Esophagus (tissue), 2 donors: ENCODE measurements around the gene SEMA3C. TPM values are rescaled to one million over a fixed set of nuclear protein-coding genes. Genes with fewer than 3 reads are reported as not detected.

Source experiments
- H3K27ac ChIP-seq, 2 donors: one replicate each; pipeline ENCODE4 v1.5.1; 2013; ENCODE audit warnings: low read depth in 2 of 2, mild to moderate bottlenecking in 2 of 2, inconsistent platforms in 1 of 2, low read length in 1 of 2, moderate library complexity in 1 of 2
- H3K27me3 ChIP-seq, 2 donors: one replicate each; pipeline ENCODE4 v1.6.1; 2013; ENCODE audit warnings: low read length in 2 of 2, control low read depth in 1 of 2, mild to moderate bottlenecking in 1 of 2; ENCODE audit not compliant: insufficient read depth in 2 of 2, control insufficient read depth in 1 of 2
- H3K36me3 ChIP-seq, 2 donors: one replicate each; pipeline ENCODE4 v1.6.1; 2013; ENCODE audit warnings: low read length in 1 of 2; ENCODE audit not compliant: control insufficient read depth in 2 of 2, insufficient read depth in 2 of 2
- H3K4me1 ChIP-seq, 2 donors: one replicate each; pipeline ENCODE4 v1.6.1; 2013; ENCODE audit warnings: low read length in 1 of 2; ENCODE audit not compliant: control insufficient read depth in 2 of 2, insufficient read depth in 2 of 2
- H3K4me3 ChIP-seq, 2 donors: one replicate each; pipeline ENCODE4 v1.5.1; 2013; ENCODE audit warnings: low read length in 2 of 2, mild to moderate bottlenecking in 2 of 2, low read depth in 1 of 2, moderate library complexity in 1 of 2
- H3K9me3 ChIP-seq, 2 donors: one replicate each; pipeline ENCODE4 v1.6.1; 2013; ENCODE audit warnings: mild to moderate bottlenecking in 2 of 2, low read depth in 1 of 2, low read length in 1 of 2, moderate library complexity in 1 of 2; ENCODE audit not compliant: control insufficient read depth in 2 of 2, insufficient read depth in 1 of 2
- WGBS, 2 donors: extraction: QIAGEN DNeasy Blood & Tissue Kit; methylation state at CpG; one replicate each; pipeline ENCODE4 v1.1.7; 2013; 5-methylcytosine and 5-hydroxymethylcytosine counted together
- polyA plus RNA-seq, 2 donors: library from polyadenylated mRNA; stranded (reverse); fragments of 200-250 nt; gene quantifications; one replicate each; pipeline ENCODE4 v1.2.3, GENCODE V29; 2013
- donor health status: healthy with polysubstance abuse.
- donor health status: Bipolar disorder and iron deficiency.

SEMA3C gene
- polyA plus RNA-seq, 2 donors: 1.8 to 3.4 TPM

DNA sequence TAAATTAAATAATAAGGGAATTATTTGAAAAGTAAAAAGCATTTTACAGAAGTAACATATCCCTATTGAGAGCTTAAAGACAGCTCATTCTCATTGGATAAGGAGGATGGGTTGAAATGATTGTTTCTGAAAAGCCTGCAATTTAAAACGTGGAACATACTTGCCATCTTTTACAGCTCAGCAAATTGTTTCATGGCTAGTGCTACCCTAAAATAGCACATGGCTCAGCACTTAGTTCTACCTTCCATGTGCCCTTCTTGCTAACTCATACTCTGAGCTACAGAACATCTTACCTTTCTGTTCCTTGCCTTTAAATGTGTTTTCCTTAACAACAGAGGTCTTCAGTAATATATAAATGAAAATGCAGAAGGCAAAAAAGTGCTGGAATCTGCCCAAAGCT lies 8.6 kb downstream of the SEMA3C start:
- 62 to 65% methylated on average over 1 of the region's 1 CpG for WGBS, 2 donors
- Histone ChIP-seq H3K36me3 (no peaks in the 10 kb centered on the region), H3K4me3 (no peak overlapping the region), H3K27me3 (no peaks in the 10 kb centered on the region), H3K9me3 (no peaks in the 10 kb centered on the region), H3K27ac (no peak overlapping the region), H3K4me1 (no peaks in the 10 kb centered on the region)

GRCh38 chr7:80908360-80908797 lies 10.5 kb downstream of the SEMA3C start:
- H3K4me3 ChIP-seq: no peak overlapping the region
- no peaks in the 10 kb centered on the region for H3K4me1 ChIP-seq
- no peaks in the 10 kb centered on the region for H3K36me3 ChIP-seq
- H3K9me3 ChIP-seq: no peaks in the 10 kb centered on the region
- H3K27me3 ChIP-seq: no peaks in the 10 kb centered on the region
- 82 to 87% methylated on average over 6 of the region's 6 CpGs for WGBS, 2 donors
- H3K27ac ChIP-seq: no peak overlapping the region

DNA sequence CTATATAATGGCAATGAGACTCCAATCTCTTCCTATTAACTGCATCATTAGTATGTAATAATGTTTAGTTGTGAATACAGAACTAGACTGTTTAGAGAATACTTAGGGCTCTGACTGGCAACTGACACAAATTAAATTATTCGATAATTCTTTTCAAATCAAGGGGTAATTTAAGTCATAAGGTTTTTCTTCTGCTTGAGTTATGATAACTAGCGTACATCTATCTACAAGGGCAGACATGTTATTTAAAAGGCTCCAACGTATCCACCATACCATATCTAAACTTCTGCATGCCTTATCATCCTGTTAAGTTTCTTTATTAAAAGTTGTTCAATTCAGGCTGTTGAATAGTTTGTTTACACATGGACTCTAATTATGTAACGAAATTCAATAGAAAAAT lies 11.2 kb downstream of the SEMA3C start:
- H3K4me3 ChIP-seq: no peak overlapping the region
- 71 to 79% methylated on average over 4 of the region's 4 CpGs for WGBS, 2 donors
- no peaks in the 10 kb centered on the region for H3K36me3 ChIP-seq
- H3K27me3 ChIP-seq: no peaks in the 10 kb centered on the region
- H3K4me1 ChIP-seq: no peaks in the 10 kb centered on the region
- no peak overlapping the region for H3K27ac ChIP-seq
- no peaks in the 10 kb centered on the region for H3K9me3 ChIP-seq

GRCh38 chr7:80907141-80907601 lies 11.7 kb downstream of the SEMA3C start:
- H3K4me1 ChIP-seq: no peaks in the 10 kb centered on the region
- H3K4me3 ChIP-seq: no peak overlapping the region
- H3K27me3 ChIP-seq: no peaks in the 10 kb centered on the region
- no peaks in the 10 kb centered on the region for H3K36me3 ChIP-seq
- H3K9me3 ChIP-seq: no peaks in the 10 kb centered on the region
- WGBS, 2 donors: 69 to 84% methylated on average over 4 of the region's 4 CpGs
- H3K27ac ChIP-seq: no peak overlapping the region

DNA sequence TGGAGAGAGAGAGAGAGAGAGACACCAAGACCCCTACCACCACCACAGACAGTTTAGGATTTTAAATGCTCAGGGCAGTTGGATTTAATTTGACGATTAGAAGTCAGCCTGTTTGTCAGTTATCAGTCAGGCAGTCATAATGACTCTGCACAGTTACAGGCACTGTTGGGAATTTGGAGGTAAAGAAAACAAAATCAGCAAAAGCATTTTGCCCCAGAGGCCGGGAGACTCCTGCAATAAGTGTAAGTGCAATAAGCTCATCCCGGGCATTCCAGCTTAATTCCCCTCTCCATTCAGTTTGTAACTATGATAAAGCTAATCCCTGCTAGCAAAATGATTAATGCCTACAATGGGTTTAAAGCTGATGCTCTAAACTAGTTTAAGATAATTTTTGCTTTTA lies 13.5 kb downstream of the SEMA3C start:
- no peaks in the 10 kb centered on the region for H3K9me3 ChIP-seq
- H3K27me3 ChIP-seq: no peaks in the 10 kb centered on the region
- WGBS, 2 donors: 51 to 53% methylated on average over 3 of the region's 3 CpGs
- no peak overlapping the region for H3K27ac ChIP-seq
- no peaks in the 10 kb centered on the region for H3K36me3 ChIP-seq
- H3K4me1 ChIP-seq: no peaks in the 10 kb centered on the region
- no peak overlapping the region for H3K4me3 ChIP-seq

DNA sequence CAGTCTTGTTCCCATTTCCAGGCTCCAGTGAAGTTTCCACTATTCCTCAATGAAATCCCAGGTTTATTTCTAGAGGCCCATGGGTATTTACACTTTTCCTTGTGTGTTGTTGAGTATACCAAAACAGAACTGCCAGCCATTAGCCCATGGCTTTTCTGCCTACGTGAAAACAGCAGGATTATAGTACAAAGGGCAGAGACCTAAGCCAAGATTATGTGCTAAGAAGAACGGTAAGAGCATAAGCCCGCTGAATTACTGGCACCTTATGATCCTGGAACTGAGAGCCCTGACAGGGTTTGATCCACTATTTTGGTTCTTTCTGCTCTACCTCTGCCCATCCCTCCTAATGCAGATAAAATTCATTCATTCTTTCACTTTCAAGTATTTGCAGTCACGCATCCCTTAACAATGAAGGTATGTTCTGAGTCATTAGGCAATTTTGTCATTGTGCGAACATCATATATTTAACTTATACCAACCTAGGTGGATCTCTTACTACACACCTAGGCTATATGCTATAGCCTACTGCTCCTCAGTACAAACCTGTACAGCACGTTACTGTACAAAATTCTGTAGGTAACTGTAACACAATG lies 16.0 kb downstream of the SEMA3C start:
- no peaks in the 10 kb centered on the region for H3K4me1 ChIP-seq
- no peak overlapping the region for H3K27ac ChIP-seq
- no peak overlapping the region for H3K4me3 ChIP-seq
- no peaks in the 10 kb centered on the region for H3K36me3 ChIP-seq
- no peaks in the 10 kb centered on the region for H3K27me3 ChIP-seq
- H3K9me3 ChIP-seq: no peaks in the 10 kb centered on the region
- WGBS, 2 donors: 60 to 67% methylated on average over 6 of the region's 6 CpGs

GRCh38 chr7:80902019-80902418 lies 16.8 kb downstream of the SEMA3C start:
- no peaks in the 10 kb centered on the region for H3K4me1 ChIP-seq
- H3K36me3 ChIP-seq: no peaks in the 10 kb centered on the region
- H3K9me3 ChIP-seq: no peaks in the 10 kb centered on the region
- H3K4me3 ChIP-seq: no peak overlapping the region
- H3K27ac ChIP-seq: no peak overlapping the region
- WGBS, 2 donors: 82 to 97% methylated on average over 1 of the region's 1 CpG
- H3K27me3 ChIP-seq: no peaks in the 10 kb centered on the region

- Histone ChIP-seq H3K27me3 (no peaks in the 10 kb centered on the region), H3K9me3 (no peaks in the 10 kb centered on the region), H3K27ac (no peak overlapping the region), H3K4me1 (no peaks in the 10 kb centered on the region), H3K4me3 (no peak overlapping the region), H3K36me3 (no peaks in the 10 kb centered on the region)
- WGBS, 2 donors: 52 to 57% methylated on average over 4 of the region's 4 CpGs
These were observed 18.0 kb downstream of the SEMA3C start for GRCh38 chr7:80900583-80901576.

- WGBS, 2 donors: 87 to 93% methylated on average over 7 of the region's 7 CpGs
- H3K27ac ChIP-seq: no peak overlapping the region
These were observed 21.8 kb downstream of the SEMA3C start for GRCh38 chr7:80896906-80897598.

More at GRCh38 chr7:80896906-80897598, 21.8 kb downstream of the SEMA3C start:
- Histone ChIP-seq H3K36me3 (no peaks in the 10 kb centered on the region), H3K9me3 (no peaks in the 10 kb centered on the region), H3K4me1 (no peaks in the 10 kb centered on the region), H3K4me3 (no peak overlapping the region), H3K27me3 (no peaks in the 10 kb centered on the region)
